Measurements from ENCODE around the gene CR1L.
"Not testable (repeated sequence)": the region's sequence is repeated elsewhere in the genome, so short reads cannot be mapped to it uniquely, and the experiment has no call there.

The CR1L gene

DNA sequence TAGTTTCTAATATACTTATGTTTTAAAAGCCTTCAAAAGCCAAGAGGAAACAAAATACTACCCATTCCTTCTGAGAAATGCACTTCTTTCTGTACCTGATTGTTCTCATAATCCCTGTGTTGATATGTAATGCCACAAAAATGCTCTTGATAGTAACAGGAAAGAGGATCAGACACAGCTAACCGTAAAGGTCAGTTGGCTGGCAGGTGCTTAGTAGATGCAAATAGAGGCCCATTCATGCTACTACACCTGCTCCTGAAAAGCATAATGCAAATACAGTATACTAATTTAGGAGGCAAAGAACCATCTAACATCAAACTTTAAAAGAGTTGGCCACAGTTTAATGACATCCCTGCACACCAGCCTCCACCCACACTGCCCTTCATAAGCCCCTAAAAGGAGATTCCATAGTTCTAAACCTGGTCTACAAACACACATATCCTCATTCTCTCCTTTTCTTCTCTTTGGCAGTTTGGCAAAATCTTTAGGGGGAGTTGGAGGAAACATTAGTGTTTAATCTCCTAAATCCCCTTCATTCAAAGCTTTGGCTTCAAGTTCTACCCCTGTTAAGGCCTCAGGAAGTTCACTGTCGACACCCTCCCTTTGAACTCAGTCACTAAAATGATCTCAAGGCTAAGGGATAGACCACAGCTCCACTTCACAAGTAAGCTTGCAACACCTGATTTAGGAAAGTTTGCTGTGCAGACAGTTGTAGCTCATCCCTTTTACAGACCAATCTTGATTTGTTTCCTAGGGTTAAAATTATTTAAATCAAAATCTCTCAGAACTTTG, 104.0 kb downstream of the CR1L start:
- no peak for DNase-seq (ENCODE audit: insufficient read length, low spot score)
- no peak for FAIRE-seq
- no peak for TF ChIP-seq CTCF (IDR thresholded peaks at IDR 0.05; ENCODE audit: insufficient read depth, missing control alignments)

DNA sequence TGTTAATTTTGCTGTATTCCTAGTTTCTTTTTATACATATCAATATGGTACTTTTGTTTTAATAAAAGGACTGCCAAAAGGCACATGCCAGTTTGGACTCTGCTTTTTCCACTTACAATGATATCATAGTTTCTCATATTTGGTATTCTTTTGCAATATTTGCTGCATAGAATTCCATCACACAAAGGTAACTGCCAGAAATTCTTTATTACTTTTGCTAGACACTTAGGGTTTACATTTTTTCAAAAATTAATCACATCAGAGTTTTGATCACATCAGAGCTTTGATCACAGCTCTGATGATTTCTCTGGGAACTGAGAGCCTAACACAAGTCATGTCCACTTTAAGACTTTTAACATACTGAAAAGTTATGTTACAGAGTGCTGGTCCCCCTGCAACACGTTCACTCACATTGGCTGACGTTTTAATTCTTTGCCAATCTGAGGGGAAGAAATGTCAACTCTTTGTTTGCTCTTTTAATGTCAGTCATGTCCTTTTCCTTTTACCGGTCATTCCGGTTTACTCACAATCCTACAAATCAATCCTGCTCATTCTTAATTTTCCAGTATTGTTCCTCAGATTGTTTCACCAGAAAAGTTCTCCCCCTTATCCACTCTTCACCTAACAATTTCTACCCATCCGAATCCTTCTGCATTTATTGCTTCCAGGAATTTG, 105.8 kb downstream of the CR1L start:
- FAIRE-seq (no peak), DNase-seq (ENCODE audit: insufficient read length, low spot score) (no peak)
- no peak for TF ChIP-seq CTCF (IDR thresholded peaks at IDR 0.05; ENCODE audit: insufficient read depth, missing control alignments)

DNA sequence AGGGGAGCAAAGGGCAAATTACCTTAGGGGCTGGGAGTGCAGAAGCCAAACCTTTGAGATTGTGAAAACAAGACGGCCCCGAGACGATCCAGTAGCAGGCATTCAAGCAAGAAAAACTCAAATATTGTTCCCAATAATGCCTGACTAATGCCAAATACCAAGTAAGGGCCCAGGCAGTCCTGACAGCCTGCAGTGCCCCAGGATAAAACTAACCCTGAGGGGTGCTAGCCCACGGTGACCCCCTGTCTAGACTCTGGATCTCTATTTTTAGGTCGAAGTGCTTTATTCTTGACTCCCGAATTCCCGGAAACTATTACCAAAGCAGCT, 106.5 kb downstream of the CR1L start:
- FAIRE-seq: not testable (repeated sequence)

DNA sequence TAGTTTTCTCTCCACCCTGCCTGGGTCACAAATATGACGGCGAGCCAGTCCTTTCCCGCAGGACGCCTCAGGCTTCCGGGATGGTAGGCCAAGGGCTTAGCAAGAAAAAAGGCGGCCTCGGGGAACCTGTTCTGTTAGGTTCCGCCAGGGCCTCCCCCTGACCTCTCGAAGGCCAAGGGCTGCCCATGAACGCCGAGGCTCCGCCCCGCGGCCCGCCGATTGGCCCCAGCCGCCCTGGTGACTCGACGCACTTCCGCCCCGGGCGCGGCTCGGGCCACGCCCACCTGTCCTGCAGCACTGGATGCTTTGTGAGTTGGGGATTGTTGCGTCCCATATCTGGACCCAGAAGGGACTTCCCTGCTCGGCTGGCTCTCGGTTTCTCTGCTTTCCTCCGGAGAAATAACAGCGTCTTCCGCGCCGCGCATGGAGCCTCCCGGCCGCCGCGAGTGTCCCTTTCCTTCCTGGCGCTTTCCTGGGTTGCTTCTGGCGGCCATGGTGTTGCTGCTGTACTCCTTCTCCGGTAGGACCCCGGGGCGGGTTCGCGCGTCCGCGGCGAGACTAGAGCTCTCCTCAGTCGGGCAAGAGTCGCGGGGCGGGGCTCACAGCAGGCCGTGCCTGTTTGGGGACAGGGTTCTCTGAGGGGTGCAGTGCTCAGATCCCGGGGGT, 107.0 kb downstream of the CR1L start, which contains the start of gene CD46:
TSS of gene CD46 (plus strand) at position 265 of the 666 bp plus-strand sequence. CDS start at position 424, 159 bp downstream.
- no peak for TF ChIP-seq CTCF (IDR thresholded peaks at IDR 0.05; ENCODE audit: insufficient read depth, missing control alignments)
- peak; percentile 31 for DNase-seq (ENCODE audit: insufficient read length, low spot score)
- FAIRE-seq: no peak

More for the DNA sequence above, 106.5 kb downstream of the CR1L start:
- not testable (repeated sequence) for DNase-seq (ENCODE audit: insufficient read length, low spot score)

- DNase-seq (ENCODE audit: insufficient read length, low spot score): no peak
- no peak for TF ChIP-seq CTCF (IDR thresholded peaks at IDR 0.05; ENCODE audit: insufficient read depth, missing control alignments)
- FAIRE-seq: no peak
These were observed 107.6 kb downstream of the CR1L start for GRCh38 chr1:207752456-207752998.

DNA sequence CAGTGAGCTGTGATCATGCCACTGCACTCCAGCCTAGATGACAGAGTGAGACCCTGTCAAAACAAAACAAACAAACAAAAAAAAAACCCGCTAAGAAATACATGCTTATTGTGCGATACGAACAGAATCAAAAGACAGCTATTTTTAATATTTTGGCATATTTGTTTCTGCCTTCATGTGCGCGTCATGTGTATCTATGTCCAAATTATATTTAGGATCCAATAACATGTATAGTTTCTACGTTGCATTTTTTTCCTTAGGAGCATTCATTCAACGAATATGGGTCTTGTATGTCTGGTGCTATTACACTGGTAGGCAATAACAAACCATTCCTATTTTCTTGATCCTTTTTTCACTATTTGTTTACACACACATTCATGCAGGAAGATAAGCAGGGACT, 108.7 kb downstream of the CR1L start:
- no peak for DNase-seq (ENCODE audit: insufficient read length, low spot score)
- no peak for FAIRE-seq
- no peak for TF ChIP-seq CTCF (IDR thresholded peaks at IDR 0.05; ENCODE audit: insufficient read depth, missing control alignments)

GRCh38 chr1:207754011-207754410, 109.1 kb downstream of the CR1L start:
- DNase-seq (ENCODE audit: insufficient read length, low spot score) (no peak), FAIRE-seq (no peak)
- no peak for TF ChIP-seq CTCF (IDR thresholded peaks at IDR 0.05; ENCODE audit: insufficient read depth, missing control alignments)
